HPDE6-E6E7 (cell line): Measurements from ENCODE around the gene TWNK.
"Not testable (repeated sequence)": the region's sequence is repeated elsewhere in the genome, so short reads cannot be mapped to it uniquely, and the experiment has no call there.

Source experiments
- DNase-seq: peaks from one replicate; pipeline ENCODE4 v3.0.0; 2011; ENCODE audit warnings: missing footprints; ENCODE audit errors: extremely low spot score

Gene TWNK

GRCh38 chr10:100972904-100973535 is 14.3 kb upstream of the TWNK start:
- DNase-seq, result no peak

- not testable (repeated sequence) for DNase-seq
Observed at GRCh38 chr10:100975397-100975796, 11.9 kb upstream of the TWNK start.

GRCh38 chr10:100976906-100977305 is 10.4 kb upstream of the TWNK start:
- no peak for DNase-seq

- DNase-seq, result no peak
Observed at GRCh38 chr10:100977436-100977835, 9.9 kb upstream of the TWNK start.

- DNase-seq, result no peak
Observed at GRCh38 chr10:100978121-100978900, 9.0 kb upstream of the TWNK start.

GRCh38 chr10:100978901-100979195 is 8.5 kb upstream of the TWNK start:
- DNase-seq, result no peak

GRCh38 chr10:100979791-100980272 is 7.5 kb upstream of the TWNK start:
- no peak for DNase-seq

- DNase-seq, result no peak
Observed at GRCh38 chr10:100980311-100980710, 7.0 kb upstream of the TWNK start.

- DNase-seq, result no peak
Observed at GRCh38 chr10:100980711-100981110, 6.6 kb upstream of the TWNK start.

- no peak for DNase-seq
Observed at GRCh38 chr10:100981178-100981772, 6.1 kb upstream of the TWNK start.

GRCh38 chr10:100982916-100983830 is 4.2 kb upstream of the TWNK start:
- DNase-seq, result no peak

GRCh38 chr10:100983868-100984671 is 3.3 kb upstream of the TWNK start:
- no peak for DNase-seq

- no peak for DNase-seq
Observed at GRCh38 chr10:100984672-100985177, 2.6 kb upstream of the TWNK start.

- no peak for DNase-seq
Observed at GRCh38 chr10:100985336-100985735, 2.0 kb upstream of the TWNK start.

- no peak for DNase-seq
Observed at GRCh38 chr10:100986623-100986951, 756 bp upstream of the TWNK start.

GRCh38 chr10:100987685-100988049 is 324 bp downstream of the TWNK start:
- no peak for DNase-seq

- DNase-seq, result no peak
Observed at GRCh38 chr10:100988166-100988565, 823 bp downstream of the TWNK start.

GRCh38 chr10:100989088-100989487 is 1.7 kb downstream of the TWNK start:
- no peak for DNase-seq

- DNase-seq, result no peak
Observed at GRCh38 chr10:100993986-100994708, 6.8 kb downstream of the TWNK start.

- no peak for DNase-seq
Observed at GRCh38 chr10:100995181-100995580, 7.8 kb downstream of the TWNK start.
